Chondrocyte (in vitro differentiated cells): ENCODE data around the gene GMPPA. TPM values are rescaled to one million over a fixed set of nuclear protein-coding genes. Genes with fewer than 3 reads are reported as not detected.

ENCODE experiments used
- DNase-seq: peaks from one replicate; pipeline ENCODE4 v3.0.0; 2021; ENCODE audit warnings: mixed read lengths, low spot score
- H3K27ac Mint-ChIP-seq: one replicate; pipeline ENCODE4 v1.8.0; 2021; ENCODE audit warnings: mild to moderate bottlenecking, moderate library complexity, mixed read lengths; ENCODE audit not compliant: unreplicated experiment
- H3K27me3 Mint-ChIP-seq: 2 replicates; pipeline ENCODE4 v1.8.0; 2021; ENCODE audit warnings: low read depth, mixed read lengths
- H3K36me3 Mint-ChIP-seq: 2 replicates; pipeline ENCODE4 v1.8.0; 2021; ENCODE audit warnings: low read depth, mixed read lengths
- H3K4me1 Mint-ChIP-seq: 2 replicates; pipeline ENCODE4 v1.8.0; 2021; ENCODE audit warnings: low read depth, mild to moderate bottlenecking, mixed read lengths
- H3K4me3 Mint-ChIP-seq: one replicate; pipeline ENCODE4 v1.8.0; 2021; ENCODE audit warnings: mild to moderate bottlenecking, moderate library complexity, mixed read lengths; ENCODE audit not compliant: unreplicated experiment
- H3K9me3 Mint-ChIP-seq: 2 replicates; pipeline ENCODE4 v1.8.0; 2021; ENCODE audit warnings: low read depth, mixed read lengths
- CTCF ChIP-seq: fragments of 200-600 bp; sonication (generic); IDR thresholded peaks from 2 replicates; pipeline ENCODE4 v1.5.0; 2021; ENCODE audit warnings: antibody characterized with exemption, mild to moderate bottlenecking, moderate library complexity
- total RNA-seq: library from RNA; stranded (reverse); gene quantifications from 3 replicates; pipeline ENCODE4 v1.2.1, GENCODE V29; 2021

GMPPA gene
- total RNA-seq, 1 donor from 2014 or later = 60.9 TPM

- no peaks in the 10 kb centered on the region for H3K9me3 Mint-ChIP-seq
- H3K4me1 Mint-ChIP-seq = peaks cover 38% of the 10 kb centered on the region
- H3K27ac Mint-ChIP-seq = no peak overlapping the region
- peaks cover 15% of the 10 kb centered on the region for H3K36me3 Mint-ChIP-seq
- H3K4me3 Mint-ChIP-seq = no peak overlapping the region
- no peaks in the 10 kb centered on the region for H3K27me3 Mint-ChIP-seq
- no peak for DNase-seq
- TF ChIP-seq CTCF = no peak
These were observed 41.4 kb downstream of the GMPPA start for GRCh38 chr2:219539926-219540678.

GRCh38 chr2:219540784-219541504, 42.3 kb downstream of the GMPPA start:
- TF ChIP-seq CTCF = no peak
- Mint-ChIP-seq H3K36me3 (peaks cover 15% of the 10 kb centered on the region), H3K4me1 (peaks cover 38% of the 10 kb centered on the region), H3K9me3 (no peaks in the 10 kb centered on the region), H3K27me3 (no peaks in the 10 kb centered on the region), H3K4me3 (no peak overlapping the region), H3K27ac (no peak overlapping the region)
- DNase-seq = no peak

GRCh38 chr2:219541611-219542180, 43.0 kb downstream of the GMPPA start:
- H3K27ac Mint-ChIP-seq = peak overlapping the region; percentile 86
- H3K36me3 Mint-ChIP-seq = peaks cover 15% of the 10 kb centered on the region
- no peaks in the 10 kb centered on the region for H3K27me3 Mint-ChIP-seq
- H3K4me3 Mint-ChIP-seq = peak overlapping the region; percentile 91
- peak; percentile 100 for TF ChIP-seq CTCF
- no peak for DNase-seq
- H3K9me3 Mint-ChIP-seq = no peaks in the 10 kb centered on the region
- H3K4me1 Mint-ChIP-seq = peaks cover 38% of the 10 kb centered on the region

GRCh38 chr2:219542931-219543595, 44.4 kb downstream of the GMPPA start:
- TF ChIP-seq CTCF = peak; percentile 42
- Mint-ChIP-seq H3K4me1 (peaks cover 36% of the 10 kb centered on the region), H3K27me3 (no peaks in the 10 kb centered on the region), H3K9me3 (no peaks in the 10 kb centered on the region), H3K36me3 (peaks cover 19% of the 10 kb centered on the region), H3K4me3 (peak overlapping the region; percentile 91), H3K27ac (peak overlapping the region; percentile 86)
- no peak for DNase-seq
